K562 (cell line): ENCODE measurements around the gene FBLN2. TPM values are rescaled to one million over a fixed set of nuclear protein-coding genes. Genes with fewer than 3 reads are reported as not detected.

Experiments
- ATAC-seq: fragments of 200-7000 bp; cut with Tn5 transposase; 3 replicates; pipeline ENCODE4 v1.9.1; 2020; ENCODE audit warnings: moderate library complexity
- BruUV-seq: library from RNA; stranded (reverse); fragments of 400-500 nt; replicated peaks from 2 replicates; lab custom pipeline; 2021; lab: Mats Ljungman, UMichigan
- CTCF ChIA-PET: fragments of 300-600 bp; formaldehyde crosslinking; extraction: SDS; loops from one replicate; lab custom pipeline; 2021; ENCODE audit warnings: low intra/inter-chr PET ratio; lab: Yijun Ruan, JAX
- POLR2A ChIA-PET: fragments of 300-600, 350-650 bp; sonication (Branson Sonifier 250); formaldehyde crosslinking; extraction: SDS; loops from one replicate; lab custom pipeline; 2021; ENCODE audit warnings: antibody characterized with exemption, inconsistent platforms; lab: Yijun Ruan, JAX
- DNase-seq, 4 experiments: peaks; one replicate each; pipeline versions ENCODE4 v3.0.0 to v3.0.0-alpha.2; 2011 to 2018; ENCODE audit warnings: low spot score in 3 of 4, mixed read lengths in 3 of 4; ENCODE audit errors: extremely low read depth in 1 of 4
- FAIRE-seq: peaks from 2 replicates; lab custom pipeline; 2011; peaks lifted over from hg19 to GRCh38; lab: Jason Lieb, UNC
- H2AFZ ChIP-seq: 2 replicates; pipeline ENCODE4 v1.6.0; 2011; ENCODE audit warnings: low read depth, low read length, control low read depth, inconsistent platforms
- H3K27ac ChIP-seq: fragments of 200-600 bp; 3 replicates; pipeline ENCODE4 v1.8.0; 2011; ENCODE audit warnings: low read depth, mild to moderate bottlenecking, control low read depth, inconsistent platforms, low read length, moderate library complexity, mixed read lengths; ENCODE audit errors: extremely low read depth
- H3K27me3 ChIP-seq, 2 experiments: fragments of 300-600 bp in 1 of 2; 2 replicates in 1 of 2; 3 replicates in 1 of 2; pipeline versions ENCODE4 v1.6.0 to v1.8.0; 2011; ENCODE audit warnings: inconsistent platforms in 2 of 2, low read length in 2 of 2, mild to moderate bottlenecking in 1 of 2, mixed read lengths in 1 of 2, moderate library complexity in 1 of 2; ENCODE audit not compliant: control insufficient read depth in 2 of 2, insufficient read depth in 2 of 2
- H3K36me3 ChIP-seq: fragments of 300-600 bp; 3 replicates; pipeline ENCODE4 v1.8.0; 2011; ENCODE audit warnings: mild to moderate bottlenecking, low read length, inconsistent platforms; ENCODE audit not compliant: control insufficient read depth, insufficient read depth
- H3K4me1 ChIP-seq, 2 experiments: fragments of 200-600 bp in 1 of 2; replicated peaks in 1 of 2; 2 replicates in 1 of 2; 3 replicates in 1 of 2; pipeline versions ENCODE4 v1.5.1 to v1.8.0; 2011; ENCODE audit warnings: inconsistent platforms in 2 of 2, low read length in 2 of 2, mild to moderate bottlenecking in 1 of 2, mixed read lengths in 1 of 2, moderate library complexity in 1 of 2; ENCODE audit not compliant: control insufficient read depth in 2 of 2, insufficient read depth in 2 of 2
- H3K4me2 ChIP-seq: 2 replicates; pipeline ENCODE4 v1.6.1; 2011; ENCODE audit warnings: low read length, control low read depth, inconsistent platforms, mixed read lengths; ENCODE audit not compliant: insufficient read depth
- H3K4me3 ChIP-seq: fragments of 200-600 bp; sonication (generic), shearing (Covaris generic); 2 replicates; pipeline ENCODE4 v1.5.1; 2016; ENCODE audit warnings: control low read depth, inconsistent platforms
- H3K79me2 ChIP-seq: fragments of 200-600 bp; 3 replicates; pipeline ENCODE4 v1.8.0; 2011; ENCODE audit warnings: low read length, inconsistent platforms; ENCODE audit not compliant: control insufficient read depth, insufficient read depth
- H3K9ac ChIP-seq, 2 experiments: 2 replicates each; pipeline versions ENCODE4 v1.6.0 to v1.6.1; 2011; ENCODE audit warnings: low read depth in 2 of 2, low read length in 2 of 2, control low read depth in 1 of 2, inconsistent platforms in 1 of 2, mild to moderate bottlenecking in 1 of 2, mixed read lengths in 1 of 2; ENCODE audit not compliant: insufficient read depth in 1 of 2
- H3K9me1 ChIP-seq: one replicate; pipeline ENCODE4 v1.6.0; 2011; ENCODE audit warnings: inconsistent platforms, mild to moderate bottlenecking, low read length, moderate library complexity; ENCODE audit not compliant: control insufficient read depth, insufficient read depth
- H3K9me3 ChIP-seq: replicated peaks from 2 replicates; pipeline ENCODE4 v1.5.1; 2011; ENCODE audit warnings: low read depth, low read length, inconsistent platforms; ENCODE audit not compliant: control insufficient read depth, insufficient read depth
- H4K20me1 ChIP-seq: replicated peaks from 2 replicates; pipeline ENCODE4 v1.6.1; 2011; ENCODE audit warnings: low read length, inconsistent platforms, mixed read lengths; ENCODE audit not compliant: control insufficient read depth, insufficient read depth
- ATF1 ChIP-seq, 2 experiments: fragments of 450-650 bp in 1 of 2; IDR thresholded peaks; 2 replicates each; pipeline ENCODE4 v1.6.1; 2016; ENCODE audit warnings: missing compliant biosample characterization in 1 of 2, missing genetic modification characterization in 1 of 2
- CBX5 ChIP-seq: IDR thresholded peaks from 2 replicates; pipeline ENCODE4 v1.6.1; 2014; ENCODE audit warnings: low read depth, borderline replicate concordance
- CCNT2 ChIP-seq: IDR thresholded peaks from 2 replicates; pipeline ENCODE4 v1.6.1; 2011; ENCODE audit warnings: borderline replicate concordance, low read depth, mild to moderate bottlenecking, moderate library complexity, mixed read lengths, low read length; ENCODE audit not compliant: insufficient read length; ENCODE audit errors: extremely low read depth
- MAX ChIP-seq: sonication (generic); formaldehyde crosslinking; IDR thresholded peaks from 2 replicates; pipeline ENCODE4 v1.9.0; 2022; ENCODE audit warnings: mild to moderate bottlenecking, missing genetic modification reagents
- PML ChIP-seq: IDR thresholded peaks from 2 replicates; pipeline ENCODE4 v1.6.1; 2012; ENCODE audit warnings: low read length, inconsistent platforms
- U2AF2 ChIP-seq: fragments of 200-400 bp; formaldehyde crosslinking; optimal IDR thresholded peaks from 2 replicates; pipeline ENCODE3; 2017; ENCODE audit warnings: low read depth, mild to moderate bottlenecking, low read length
- VEZF1 ChIP-seq: fragments of 200-800 bp; sonication (Bioruptor generic); IDR thresholded peaks from 2 replicates; pipeline ENCODE4 v1.6.1; 2017; ENCODE audit warnings: missing genetic modification characterization, missing compliant biosample characterization
- ZBTB12 ChIP-seq: fragments of 250-450 bp; sonication (Bioruptor Pico); IDR thresholded peaks from 2 replicates; pipeline ENCODE4 v1.4.0; 2020
- ZNF174 ChIP-seq: fragments of 250-450 bp; sonication (Bioruptor Pico); IDR thresholded peaks from 2 replicates; pipeline ENCODE4 v1.4.0; 2020; ENCODE audit warnings: mild to moderate bottlenecking
- ZNF253 ChIP-seq: fragments of 250-450 bp; sonication (Bioruptor Pico); conservative IDR thresholded peaks from 2 replicates; pipeline ENCODE4 v1.6.1; 2021; ENCODE audit warnings: mild to moderate bottlenecking
- ZNF263 ChIP-seq: sonication (generic); formaldehyde crosslinking; IDR thresholded peaks from 2 replicates; pipeline ENCODE4 v1.8.0; 2022; ENCODE audit warnings: mild to moderate bottlenecking, missing genetic modification reagents, borderline replicate concordance
- WGBS: fragments of 100-300 bp; shearing (Covaris generic); methylation state at CpG from one replicate; pipeline ENCODE4 v1.1.6; 2016; ENCODE audit warnings: low coverage, mixed read lengths; ENCODE audit not compliant: insufficient coverage; ENCODE audit errors: missing lambda C conversion rate; 5-methylcytosine and 5-hydroxymethylcytosine counted together
- in situ Hi-C: fragments of 300-500 bp; cut with MboI; formaldehyde crosslinking; loops from 4 replicates; pipeline ENCODE4 v1.15.0; 2018; ENCODE audit warnings: inconsistent platforms, mixed read lengths
- intact Hi-C: fragments of 100-400 bp; cut with micrococcal nuclease; formaldehyde crosslinking; loops from 2 replicates; pipeline ENCODE4 v1.14.2; 2022
- polyA plus RNA-seq, 8 experiments: library from polyadenylated mRNA; depleted of rRNA in 4 of 8; stranded (reverse) in 5 of 8; unstranded in 3 of 8; fragments of >200 nt; fragmentation: Nextera tagmentation in 2 of 8; fragmentation: Illumina TruSeq in 1 of 8; extraction: Ambion mirVana in 2 of 8; extraction: Trizol in 1 of 8; gene quantifications; 2 replicates each; pipeline versions ENCODE4 v1.2.1 to v1.2.3, GENCODE V29; 2011 to 2014; ENCODE audit warnings: inconsistent platforms in 1 of 8, missing spikeins in 1 of 8
- total RNA-seq, 7 experiments: library from RNA; depleted of rRNA in 6 of 7; stranded (reverse); fragments of >200 nt in 6 of 7; fragmentation: Illumina TruSeq in 2 of 7; extraction: Trizol in 2 of 7; gene quantifications; 2 replicates each; pipeline versions ENCODE4 v1.2.1 to v1.2.3, GENCODE V29; 2011 to 2021; ENCODE audit warnings: low replicate concordance in 1 of 7
- TF ChIP-seq, protein P1 (sequence below): fragments of 450-650 bp; IDR thresholded peaks from 2 replicates; pipeline ENCODE4 v1.6.1; 2017; ENCODE audit warnings: mild to moderate bottlenecking, moderate library complexity

Gene FBLN2
- total and polyA plus RNA-seq, 9 of the 15 experiments (the other 6 are each of a cell fraction or from before 2014, with no cell fraction given) = 0.03 to 0.10 (median 0.04) TPM; not detected in 6

DNA sequence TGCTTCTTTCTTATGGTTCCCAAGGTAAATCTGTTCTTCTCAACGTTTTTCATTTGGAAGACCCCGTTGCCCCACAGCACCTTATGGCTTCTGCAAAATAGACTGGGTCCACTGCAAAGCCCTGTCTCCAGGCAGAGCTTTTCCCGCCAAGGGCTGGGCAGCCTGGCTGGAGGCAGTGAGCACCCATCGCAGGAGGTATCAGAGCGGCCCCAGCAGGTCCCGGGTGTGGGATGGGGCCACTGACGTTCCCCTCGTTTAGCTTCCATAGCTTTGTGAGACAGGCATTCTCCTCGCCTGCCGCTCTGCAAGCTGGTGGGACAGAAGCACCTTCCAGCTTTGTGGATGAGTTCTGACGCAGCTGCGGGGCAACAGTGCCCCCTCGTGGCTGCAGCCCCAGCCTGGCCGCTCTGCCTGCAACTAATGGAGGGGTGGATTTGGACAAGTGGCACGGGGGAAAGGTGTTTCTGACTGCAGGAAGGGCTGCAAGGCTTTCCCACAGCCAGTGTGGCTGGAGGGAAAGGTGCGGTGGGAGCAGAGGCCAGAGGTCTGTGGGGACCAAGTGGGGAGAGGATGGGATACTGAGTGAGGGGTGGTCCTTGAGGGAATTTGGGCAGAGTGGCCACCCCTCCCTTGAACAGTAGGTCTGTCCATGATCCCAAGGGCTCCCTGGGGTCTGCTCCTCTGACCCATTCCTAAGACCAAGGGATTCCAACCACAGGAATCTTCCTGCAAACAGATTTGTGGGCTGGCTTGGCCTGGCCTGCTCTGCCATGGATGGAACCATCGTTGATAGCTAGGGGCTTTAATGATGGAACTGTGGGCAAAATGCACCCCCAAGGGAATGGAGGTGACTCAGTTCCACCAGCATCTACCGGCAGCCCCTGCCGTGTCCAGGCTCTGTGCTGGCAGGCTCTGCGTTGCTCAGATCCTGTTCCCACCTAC is 99.4 kb downstream of the FBLN2 start (continued):
- TF ChIP-seq, protein P1, sequence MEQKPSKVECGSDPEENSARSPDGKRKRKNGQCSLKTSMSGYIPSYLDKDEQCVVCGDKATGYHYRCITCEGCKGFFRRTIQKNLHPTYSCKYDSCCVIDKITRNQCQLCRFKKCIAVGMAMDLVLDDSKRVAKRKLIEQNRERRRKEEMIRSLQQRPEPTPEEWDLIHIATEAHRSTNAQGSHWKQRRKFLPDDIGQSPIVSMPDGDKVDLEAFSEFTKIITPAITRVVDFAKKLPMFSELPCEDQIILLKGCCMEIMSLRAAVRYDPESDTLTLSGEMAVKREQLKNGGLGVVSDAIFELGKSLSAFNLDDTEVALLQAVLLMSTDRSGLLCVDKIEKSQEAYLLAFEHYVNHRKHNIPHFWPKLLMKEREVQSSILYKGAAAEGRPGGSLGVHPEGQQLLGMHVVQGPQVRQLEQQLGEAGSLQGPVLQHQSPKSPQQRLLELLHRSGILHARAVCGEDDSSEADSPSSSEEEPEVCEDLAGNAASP = no peak
- TF ChIP-seq CCNT2 (no peak), ZNF263 (CRISPR knock-in tag) (no peak)

DNA sequence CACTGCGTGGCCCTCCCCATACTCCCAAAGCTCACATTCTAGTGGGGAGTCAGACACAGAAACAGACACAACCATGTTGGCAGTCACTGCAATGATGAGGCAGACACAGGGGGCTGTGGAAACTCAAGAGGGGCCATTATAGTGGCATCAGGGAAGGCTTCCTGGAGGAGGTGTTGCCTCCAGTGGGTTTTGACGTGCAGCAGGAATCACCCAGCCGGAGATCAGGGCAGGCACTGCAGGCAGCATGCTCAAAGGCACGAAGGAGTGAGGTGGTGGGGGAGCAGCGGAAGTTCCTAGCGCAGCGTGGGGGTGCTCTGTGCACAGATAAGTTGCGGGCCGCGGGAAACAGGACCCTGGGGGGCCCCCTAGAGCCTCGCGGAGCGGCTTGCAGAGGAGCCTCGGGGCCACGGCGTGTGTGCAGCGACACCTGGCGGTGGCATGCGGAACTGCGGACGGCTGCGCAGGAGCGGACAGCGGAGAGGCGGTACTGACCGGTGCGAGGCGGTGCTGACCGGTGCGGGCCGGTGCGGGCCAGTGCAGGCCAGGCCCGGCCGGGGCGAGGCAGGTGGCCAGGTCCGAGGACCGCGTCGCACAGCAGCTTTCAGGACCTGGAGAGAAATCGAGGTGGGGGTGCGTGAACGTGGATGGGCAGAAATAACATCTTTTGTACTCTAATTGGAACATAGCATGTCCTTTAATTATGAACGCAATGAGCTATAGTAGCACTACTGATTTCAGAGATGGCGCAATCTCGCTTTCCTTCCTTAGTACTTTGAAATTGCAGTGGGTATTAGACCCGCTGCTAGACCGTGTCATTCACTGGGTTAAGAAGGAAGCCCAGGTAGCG is 101.5 kb downstream of the FBLN2 start:
- FAIRE-seq (peak; percentile 80), DNase-seq (peak; percentile 94 to 97 (median 96)), ATAC-seq (peak; percentile 90)
- intact Hi-C loops = loop anchor here (1.0 to 10.0 kb wide), 3 partner anchors 366 to 558 kb away; partner anchors contain the start of genes CHCHD4 and TMEM43
- Histone ChIP-seq H3K4me3 (no peak overlapping the region), H3K9me1 (peaks cover 5% of the 10 kb centered on the region), H3K4me1 (peaks cover 25 to 45% of the 10 kb centered on the region in 2 experiments; a peak in 4 of 5 replicates), H3K9me3 (no peaks in the 10 kb centered on the region), H3K36me3 (no peaks in the 10 kb centered on the region), H4K20me1 (peaks cover 14% of the 10 kb centered on the region; the same call in 1 of the 2 replicates), H2AFZ (peak overlapping the region; percentile 77), H3K27ac (peak overlapping the region; percentile 76), H3K27me3 (peaks cover 6 to 27% of the 10 kb centered on the region in 2 experiments; a peak in 4 of 5 replicates), H3K9ac (peak overlapping the region; percentile 58 to 85), H3K4me2 (peak overlapping the region; percentile 71), H3K79me2 (no peaks in the 10 kb centered on the region)
- WGBS = 21% methylated on average over 36 of the region's 48 CpGs
- TSS peak; percentile 82 for BruUV-seq
- in situ Hi-C loops = loop anchor here (5.0 to 25.0 kb wide), 2 partner anchors 237 to 1262 kb away; no protein-coding TSS in a partner anchor
- ChIA-PET CTCF (interaction anchor here (0.6 to 6.6 kb wide), 10 partner anchors 47 to 558 kb away, joined by 3 to 138 read pairs (median 4); no protein-coding TSS in a partner anchor), POLR2A (interaction anchor here (1.2 kb wide), 1 partner anchor 64 kb away, joined by 3 read pairs; no protein-coding TSS in a partner anchor)
- TF ChIP-seq MAX (CRISPR knock-in tag) = peak; percentile 96
- no peak; the same call in 1 of the 2 replicates for TF ChIP-seq ATF1 (CRISPR knock-in tag; IDR thresholded peaks at IDR 0.05)
- TF ChIP-seq ATF1 (tag; IDR thresholded peaks at IDR 0.05) = peak; percentile 83
- peak; percentile 36; the same call in 1 of the 2 replicates for TF ChIP-seq CBX5
- TF ChIP-seq ZNF263 (CRISPR knock-in tag) = peak; percentile 66; the same call in 1 of the 2 replicates
- no peak for TF ChIP-seq ZBTB12 (CRISPR knock-in tag)
- no peak for TF ChIP-seq U2AF2
- TF ChIP-seq PML = no peak
- peak; percentile 65 for TF ChIP-seq VEZF1 (CRISPR knock-in tag)
- TF ChIP-seq ZNF253 (CRISPR knock-in tag) = no peak
- TF ChIP-seq ZNF174 = no peak
